ENCODE measurements around the gene SYNE1. TPM values are rescaled to one million over a fixed set of nuclear protein-coding genes. Genes with fewer than 3 reads are reported as not detected.

The SYNE1 gene
- total RNA-seq, 4 donors from 2014 or later, result 78.9 to 352 (median 113) TPM

DNA sequence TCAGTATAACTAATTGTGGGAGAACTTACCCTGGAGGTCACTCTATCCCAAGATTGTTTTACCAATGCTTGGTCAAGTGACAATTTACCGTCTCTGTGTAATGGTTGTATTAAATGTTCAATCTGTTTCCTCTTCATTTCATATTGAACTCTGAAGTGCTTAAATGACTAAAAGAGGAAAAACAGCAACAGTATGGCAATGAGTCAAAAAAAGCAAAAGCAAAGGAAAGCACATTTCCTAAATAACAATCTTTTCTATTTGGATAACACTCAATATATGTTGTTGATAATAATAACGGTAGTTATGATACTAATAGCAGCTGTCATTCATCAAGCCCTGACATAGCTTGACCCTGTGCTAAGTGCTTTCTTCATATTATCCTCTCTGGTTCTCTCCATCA is 152.4 kb downstream of the SYNE1 start:
- DNase-seq (ENCODE audit: low spot score) (no peak), ATAC-seq (ENCODE audit: low FRiP score) (no peak)
- TF ChIP-seq, protein P1, sequence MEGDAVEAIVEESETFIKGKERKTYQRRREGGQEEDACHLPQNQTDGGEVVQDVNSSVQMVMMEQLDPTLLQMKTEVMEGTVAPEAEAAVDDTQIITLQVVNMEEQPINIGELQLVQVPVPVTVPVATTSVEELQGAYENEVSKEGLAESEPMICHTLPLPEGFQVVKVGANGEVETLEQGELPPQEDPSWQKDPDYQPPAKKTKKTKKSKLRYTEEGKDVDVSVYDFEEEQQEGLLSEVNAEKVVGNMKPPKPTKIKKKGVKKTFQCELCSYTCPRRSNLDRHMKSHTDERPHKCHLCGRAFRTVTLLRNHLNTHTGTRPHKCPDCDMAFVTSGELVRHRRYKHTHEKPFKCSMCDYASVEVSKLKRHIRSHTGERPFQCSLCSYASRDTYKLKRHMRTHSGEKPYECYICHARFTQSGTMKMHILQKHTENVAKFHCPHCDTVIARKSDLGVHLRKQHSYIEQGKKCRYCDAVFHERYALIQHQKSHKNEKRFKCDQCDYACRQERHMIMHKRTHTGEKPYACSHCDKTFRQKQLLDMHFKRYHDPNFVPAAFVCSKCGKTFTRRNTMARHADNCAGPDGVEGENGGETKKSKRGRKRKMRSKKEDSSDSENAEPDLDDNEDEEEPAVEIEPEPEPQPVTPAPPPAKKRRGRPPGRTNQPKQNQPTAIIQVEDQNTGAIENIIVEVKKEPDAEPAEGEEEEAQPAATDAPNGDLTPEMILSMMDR (IDR thresholded peaks at IDR 0.05), result no peak

DNA sequence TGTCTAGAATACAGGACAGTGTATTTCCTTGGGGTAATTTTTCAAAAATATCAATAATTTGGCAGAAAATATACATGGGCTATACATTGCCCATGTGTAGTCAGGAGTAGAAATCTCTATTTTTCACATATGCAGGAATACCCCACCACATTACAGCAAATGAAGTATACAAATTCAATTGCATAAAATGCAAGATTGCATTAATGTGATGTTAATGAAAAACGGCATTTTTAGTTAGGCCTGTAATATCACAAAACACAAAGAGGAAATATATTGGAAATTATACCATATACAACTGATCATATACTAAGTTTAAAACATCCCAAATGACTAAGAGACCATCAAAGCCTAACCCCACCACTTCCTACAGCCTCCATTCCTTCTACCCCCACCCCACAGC is 154.9 kb downstream of the SYNE1 start:
- DNase-seq (ENCODE audit: low spot score), result no peak
- no peak for ATAC-seq (ENCODE audit: low FRiP score)
- TF ChIP-seq, protein P1 (IDR thresholded peaks at IDR 0.05), result no peak

DNA sequence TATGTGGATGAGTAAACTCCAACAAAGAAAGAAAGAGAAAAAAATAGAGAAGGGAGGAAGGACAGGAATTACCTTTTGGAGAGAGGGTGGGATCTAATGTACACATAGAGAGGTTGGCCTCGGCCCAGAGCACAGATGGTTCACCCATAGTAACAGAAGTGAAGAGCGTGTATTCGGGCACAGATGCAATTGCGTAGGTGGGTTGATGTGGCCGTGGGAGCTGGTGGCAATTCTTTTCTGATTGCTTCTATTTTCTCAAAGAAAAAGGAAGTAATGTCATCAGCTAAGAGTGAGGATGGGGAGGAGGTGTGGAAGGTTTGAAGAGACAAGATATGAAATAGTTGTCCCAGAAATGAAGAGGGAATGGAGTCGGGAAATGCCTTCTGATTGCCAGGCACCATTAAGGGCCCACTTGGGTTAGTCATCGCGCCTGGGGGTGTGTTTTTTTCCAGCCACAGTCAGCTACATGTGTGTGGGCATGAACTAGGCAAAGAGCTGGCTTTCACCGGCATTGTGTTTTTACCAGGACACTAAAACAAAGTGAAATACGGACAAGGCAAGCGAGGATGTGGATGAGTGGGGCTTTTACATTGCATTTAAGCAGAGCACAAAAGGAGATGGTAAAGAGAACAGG is 158.7 kb downstream of the SYNE1 start:
- TF ChIP-seq, protein P1 (IDR thresholded peaks at IDR 0.05), result no peak
- DNase-seq (ENCODE audit: low spot score) (no peak), ATAC-seq (ENCODE audit: low FRiP score) (no peak)

DNA sequence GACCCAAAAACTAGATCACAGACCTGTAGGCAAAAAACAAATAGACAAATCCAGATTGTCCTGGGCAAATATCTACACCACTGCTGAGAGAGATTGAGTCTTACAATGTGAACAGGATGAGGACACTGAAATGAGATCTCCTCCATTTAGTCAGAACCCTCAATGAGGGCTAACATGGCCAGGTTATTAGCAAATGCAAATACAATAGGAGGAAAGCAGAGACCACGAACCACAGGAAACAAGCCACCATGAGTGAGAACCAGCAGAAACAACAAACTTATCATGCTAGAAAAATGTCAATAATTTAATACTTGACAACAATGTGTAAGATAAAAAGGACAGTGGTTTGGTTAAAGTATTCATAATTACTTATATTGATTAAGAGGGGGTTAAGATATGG is 162.8 kb downstream of the SYNE1 start:
- ATAC-seq (ENCODE audit: low FRiP score) (no peak), DNase-seq (ENCODE audit: low spot score) (no peak)
- TF ChIP-seq, protein P1 (IDR thresholded peaks at IDR 0.05), result no peak

DNA sequence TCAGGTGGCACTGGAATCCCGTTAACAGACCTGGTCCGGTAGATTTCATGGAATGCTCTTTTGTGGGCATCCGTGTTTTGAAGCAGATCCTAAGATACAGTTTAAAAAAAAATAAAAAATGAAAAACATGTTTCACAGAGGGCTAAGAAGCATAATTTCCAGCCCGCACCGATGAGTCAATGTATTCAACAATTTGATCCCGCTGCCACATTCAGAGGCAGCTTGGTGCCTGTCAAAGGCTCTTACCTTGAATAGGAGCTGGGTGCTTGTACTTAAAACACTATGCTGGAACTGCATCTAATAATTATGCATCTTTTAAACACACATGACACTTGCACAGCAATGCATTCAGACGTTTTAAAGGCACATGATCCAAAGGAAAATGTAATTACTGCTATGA is 164.8 kb downstream of the SYNE1 start:
- no peak for DNase-seq (ENCODE audit: low spot score)
- no peak for ATAC-seq (ENCODE audit: low FRiP score)
- TF ChIP-seq, protein P1 (IDR thresholded peaks at IDR 0.05), result no peak

DNA sequence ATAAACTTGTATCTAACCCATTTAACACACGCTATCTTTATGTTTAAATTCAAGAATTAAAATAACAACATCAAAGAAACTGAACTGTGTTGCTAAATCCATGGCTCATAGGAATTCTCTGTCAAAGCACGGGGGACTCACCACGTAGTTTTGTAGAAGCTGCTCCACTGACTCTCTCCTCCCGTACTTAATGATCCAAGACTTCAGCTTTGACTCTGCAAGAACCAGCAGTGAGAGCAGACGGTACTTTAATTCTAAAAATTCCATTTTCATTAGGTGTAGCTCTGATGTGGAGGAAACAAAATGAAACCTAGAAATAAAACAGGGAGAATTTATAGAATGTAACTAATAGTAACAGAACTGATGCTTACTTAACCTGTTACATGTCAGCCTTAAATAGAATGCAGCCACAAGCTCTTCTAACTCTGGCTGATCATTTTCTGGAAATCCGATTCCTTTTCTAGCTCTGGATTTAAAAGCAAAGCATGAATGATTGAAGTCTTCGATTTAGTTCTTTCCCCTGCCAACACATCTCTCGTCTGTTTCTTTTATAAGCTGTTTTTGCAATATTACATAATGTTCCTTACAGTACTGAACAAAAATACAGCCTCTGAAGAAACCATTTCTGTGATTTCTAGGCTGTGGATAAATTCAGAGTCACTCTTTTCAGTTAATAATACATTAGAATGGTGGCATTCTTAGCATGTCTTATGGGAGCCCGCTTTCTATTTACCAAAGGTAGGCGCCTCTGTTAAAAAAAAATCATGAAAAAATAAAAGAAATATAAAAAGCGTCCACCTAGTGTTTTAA is 165.5 kb downstream of the SYNE1 start:
- DNase-seq (ENCODE audit: low spot score) (no peak), ATAC-seq (ENCODE audit: low FRiP score) (no peak)

More for the DNA sequence above, 165.5 kb downstream of the SYNE1 start:
- TF ChIP-seq, protein P1 (IDR thresholded peaks at IDR 0.05), result no peak
